GM18507 (cell line): ENCODE results near the gene CDH4.
"Not testable (repeated sequence)": the region's sequence is repeated elsewhere in the genome, so short reads cannot be mapped to it uniquely, and the experiment has no call there.

Experiments used
- DNase-seq: peaks from one replicate; pipeline ENCODE4 v3.0.0; 2011; ENCODE audit warnings: low read depth; ENCODE audit not compliant: insufficient read length; ENCODE audit errors: extremely low spot score
- FAIRE-seq: peaks from 2 replicates; lab custom pipeline; 2011; peaks lifted over from hg19 to GRCh38; lab: Jason Lieb, UNC

CDH4 gene

DNA sequence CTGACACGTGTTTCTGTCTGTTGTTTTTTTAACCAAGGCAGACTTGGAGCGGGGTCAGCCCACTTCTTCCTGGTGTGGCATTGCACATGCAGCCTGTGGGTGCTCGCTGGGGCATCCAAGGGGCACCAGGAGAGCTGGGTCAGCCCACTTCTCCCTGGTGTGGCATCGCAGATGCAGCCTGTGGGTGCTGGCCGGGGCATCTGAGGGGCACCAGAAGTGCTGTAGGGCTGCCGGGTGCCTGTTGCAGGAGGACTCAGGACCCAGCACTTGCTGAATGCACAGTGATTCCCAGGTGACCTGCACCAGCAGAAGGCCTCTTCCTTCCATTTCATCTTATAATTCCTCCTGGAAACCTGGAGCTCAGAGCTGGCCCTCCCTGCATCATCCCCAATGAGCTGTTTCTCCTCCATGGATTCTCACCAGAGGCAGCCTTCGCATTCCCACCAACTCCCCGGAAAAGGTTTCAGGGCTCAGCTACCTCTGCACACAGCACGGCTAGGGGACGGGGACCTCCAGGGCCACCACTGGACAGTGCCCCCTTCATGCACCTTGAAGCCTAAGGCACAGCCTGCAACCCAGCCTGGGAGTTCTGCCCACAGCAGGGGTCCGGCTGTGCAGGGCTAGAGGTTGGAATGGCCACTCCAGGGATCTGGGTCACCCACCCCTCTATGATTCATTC lies 594.8 kb downstream of the CDH4 start:
- no peak for DNase-seq
- no peak for FAIRE-seq

- no peak for FAIRE-seq
- DNase-seq, result no peak
These were observed 595.3 kb downstream of the CDH4 start for GRCh38 chr20:61847420-61847748.

DNA sequence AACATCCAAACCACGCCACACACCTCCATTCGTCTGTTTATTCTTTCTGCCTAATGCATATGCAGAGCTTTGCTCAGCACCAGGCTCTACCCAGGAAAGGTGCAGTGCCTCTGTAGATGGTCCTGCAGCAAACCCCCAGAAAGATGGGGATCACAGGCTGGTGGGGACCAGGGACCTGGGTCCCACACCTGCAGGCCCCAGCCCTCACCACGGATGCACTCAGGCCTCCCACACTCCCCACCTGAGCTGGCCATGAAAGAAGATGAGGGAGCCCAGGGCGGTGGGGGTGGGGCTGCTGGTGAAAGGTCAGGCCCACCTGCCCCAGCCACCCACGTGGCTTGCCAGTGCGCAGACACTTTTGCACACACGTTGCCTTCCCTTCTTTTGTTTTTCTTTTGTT lies 595.9 kb downstream of the CDH4 start:
- no peak for DNase-seq
- FAIRE-seq, result no peak

GRCh38 chr20:61848851-61849250 lies 596.8 kb downstream of the CDH4 start:
- DNase-seq (no peak), FAIRE-seq (no peak)

DNA sequence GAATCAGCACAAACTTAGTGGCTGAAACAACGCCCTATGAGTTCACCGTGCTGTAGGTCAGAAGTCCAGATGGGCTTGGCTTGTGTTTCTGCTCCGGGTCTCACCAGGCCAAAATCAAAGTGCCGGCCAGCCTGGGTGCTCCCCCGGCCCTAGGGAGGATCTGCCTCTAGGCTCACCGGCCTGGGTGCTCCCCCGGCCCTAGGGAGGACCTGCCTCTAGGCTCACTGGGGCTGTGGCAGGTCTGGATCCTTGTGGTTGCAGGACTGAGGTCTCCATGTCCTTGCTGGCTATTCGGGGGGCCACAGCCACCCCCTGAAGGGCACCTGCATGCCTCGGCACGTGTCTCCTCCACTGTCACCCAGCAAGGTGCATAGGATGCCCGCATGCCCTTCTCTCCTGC lies 597.3 kb downstream of the CDH4 start:
- DNase-seq (no peak), FAIRE-seq (no peak)

DNA sequence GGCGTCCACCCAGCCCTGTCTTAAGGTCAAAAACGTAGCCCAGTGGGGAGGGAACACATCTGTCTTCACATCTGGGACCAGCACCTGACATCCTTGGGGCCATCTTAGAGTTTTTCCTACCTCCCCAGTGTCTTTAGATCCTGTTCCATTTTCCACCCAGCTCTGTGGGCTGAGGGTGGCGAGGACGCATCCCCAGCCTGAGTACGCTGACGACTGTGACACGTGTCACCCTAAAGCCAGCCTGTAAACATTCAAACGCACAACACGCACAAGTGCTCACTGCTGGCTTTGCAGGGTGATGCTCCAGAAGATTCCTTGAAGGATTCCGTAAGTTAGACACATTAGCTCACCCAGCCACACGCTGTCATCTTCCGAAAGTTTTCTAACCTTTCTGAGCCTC lies 597.8 kb downstream of the CDH4 start:
- FAIRE-seq (no peak), DNase-seq (no peak)

GRCh38 chr20:61850457-61850856 lies 598.4 kb downstream of the CDH4 start:
- FAIRE-seq (no peak), DNase-seq (no peak)

DNA sequence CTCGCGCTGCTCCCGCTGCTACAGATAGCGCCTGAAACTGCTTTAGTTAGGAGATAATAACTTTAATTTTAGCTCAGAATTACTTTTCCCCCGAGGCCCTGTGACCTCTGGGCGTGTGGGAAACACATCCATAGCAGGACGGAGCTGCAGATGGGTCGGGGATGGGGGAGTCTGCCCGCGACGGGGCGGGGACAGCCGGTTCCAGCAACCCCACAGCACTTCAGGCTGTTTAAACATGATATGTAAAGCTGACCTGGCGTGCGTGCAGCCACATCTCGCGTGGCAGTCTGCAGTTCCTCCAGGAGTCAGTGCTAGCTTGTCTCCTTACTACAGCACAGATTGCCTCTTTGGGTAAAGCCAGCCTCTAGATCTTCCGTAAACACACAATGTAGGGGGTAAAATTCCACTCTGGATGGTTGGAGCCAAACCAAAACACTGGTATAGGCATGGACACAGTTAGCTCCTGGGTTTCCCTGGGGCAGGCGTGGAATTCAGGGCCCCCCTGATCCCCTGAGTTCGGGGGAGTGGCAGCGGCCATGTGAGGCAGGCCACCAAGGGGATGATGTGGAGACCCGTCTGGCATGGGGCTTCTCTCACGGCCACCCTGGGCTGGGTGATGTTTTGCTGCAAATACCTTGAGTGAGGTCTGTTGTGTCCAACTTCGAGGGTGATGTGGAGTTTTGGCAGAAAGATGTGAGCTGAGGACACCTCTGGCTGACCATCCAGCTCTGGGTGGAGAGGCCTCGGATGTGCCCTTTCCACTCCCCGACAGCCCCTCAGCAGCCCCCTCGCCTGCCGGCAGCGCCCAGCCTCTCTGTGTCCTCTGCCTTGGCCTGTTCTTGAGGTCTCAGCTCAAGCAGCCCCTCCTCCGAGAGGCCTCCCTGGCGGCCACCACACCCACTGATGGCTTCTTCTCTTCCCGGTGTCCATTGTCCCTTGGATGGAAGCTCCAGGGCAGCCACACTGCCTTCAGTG lies 599.2 kb downstream of the CDH4 start:
- DNase-seq, result no peak
- no peak for FAIRE-seq

DNA sequence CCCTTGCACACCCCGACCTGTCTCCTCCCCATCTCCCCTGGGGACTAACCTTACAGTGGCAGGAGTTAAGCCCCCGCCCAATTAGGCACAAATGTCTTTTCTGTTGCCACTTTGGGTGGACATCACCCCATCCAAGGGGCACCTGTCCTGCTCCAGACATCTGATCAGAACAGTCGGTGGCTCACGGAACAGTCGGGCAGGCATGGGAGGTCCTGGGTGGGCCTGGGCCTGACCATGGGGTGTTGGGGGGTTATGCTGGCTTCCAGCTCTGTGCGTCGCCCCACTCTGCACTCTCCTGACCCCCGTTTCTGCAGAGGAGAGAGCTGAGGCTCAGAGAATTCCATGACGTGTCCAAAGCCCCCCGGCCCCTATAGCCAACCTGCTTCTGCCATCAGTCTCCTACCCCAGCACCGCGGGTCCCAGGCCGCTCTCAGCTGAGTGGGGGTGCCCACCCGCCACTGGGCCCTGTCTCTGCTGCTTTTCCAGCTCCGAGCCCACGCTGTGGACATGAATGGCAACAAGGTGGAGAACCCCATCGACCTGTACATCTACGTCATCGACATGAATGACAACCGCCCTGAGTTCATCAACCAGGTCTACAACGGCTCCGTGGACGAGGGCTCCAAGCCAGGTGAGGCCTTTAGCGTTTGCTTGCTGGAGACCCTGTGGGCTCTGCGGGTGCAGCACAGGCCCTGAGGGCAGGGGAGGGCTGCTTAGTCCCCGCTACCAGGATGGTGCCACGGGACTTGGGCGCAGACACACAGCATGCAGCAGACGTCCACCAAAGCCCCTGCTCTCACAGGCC lies 600.4 kb downstream of the CDH4 start:
- no peak for FAIRE-seq
- DNase-seq, result no peak

- FAIRE-seq (no peak), DNase-seq (no peak)
These were observed 601.3 kb downstream of the CDH4 start for GRCh38 chr20:61853073-61854005.

DNA sequence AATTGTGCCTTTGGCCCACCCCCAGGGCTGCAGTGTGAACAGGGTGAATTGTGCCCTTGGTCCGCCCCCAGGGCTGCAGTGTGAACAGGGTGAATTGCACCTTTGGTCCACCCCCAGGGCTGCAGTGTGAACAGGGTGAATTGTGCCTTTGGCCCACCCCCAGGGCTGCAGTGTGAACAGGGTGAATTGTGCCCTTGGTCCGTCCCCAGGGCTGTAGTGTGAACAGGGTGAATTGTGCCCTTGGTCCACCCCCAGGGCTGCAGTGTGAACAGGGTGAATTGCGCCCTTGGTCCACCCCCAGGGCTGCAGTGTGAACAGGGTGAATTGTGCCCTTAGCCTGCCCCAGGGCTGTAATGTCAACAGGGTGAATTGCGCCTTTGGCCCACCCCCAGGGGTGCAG lies 602.5 kb downstream of the CDH4 start:
- not testable (repeated sequence) for FAIRE-seq, DNase-seq

GRCh38 chr20:61855286-61855685 lies 603.2 kb downstream of the CDH4 start:
- no peak for FAIRE-seq
- DNase-seq, result no peak

DNA sequence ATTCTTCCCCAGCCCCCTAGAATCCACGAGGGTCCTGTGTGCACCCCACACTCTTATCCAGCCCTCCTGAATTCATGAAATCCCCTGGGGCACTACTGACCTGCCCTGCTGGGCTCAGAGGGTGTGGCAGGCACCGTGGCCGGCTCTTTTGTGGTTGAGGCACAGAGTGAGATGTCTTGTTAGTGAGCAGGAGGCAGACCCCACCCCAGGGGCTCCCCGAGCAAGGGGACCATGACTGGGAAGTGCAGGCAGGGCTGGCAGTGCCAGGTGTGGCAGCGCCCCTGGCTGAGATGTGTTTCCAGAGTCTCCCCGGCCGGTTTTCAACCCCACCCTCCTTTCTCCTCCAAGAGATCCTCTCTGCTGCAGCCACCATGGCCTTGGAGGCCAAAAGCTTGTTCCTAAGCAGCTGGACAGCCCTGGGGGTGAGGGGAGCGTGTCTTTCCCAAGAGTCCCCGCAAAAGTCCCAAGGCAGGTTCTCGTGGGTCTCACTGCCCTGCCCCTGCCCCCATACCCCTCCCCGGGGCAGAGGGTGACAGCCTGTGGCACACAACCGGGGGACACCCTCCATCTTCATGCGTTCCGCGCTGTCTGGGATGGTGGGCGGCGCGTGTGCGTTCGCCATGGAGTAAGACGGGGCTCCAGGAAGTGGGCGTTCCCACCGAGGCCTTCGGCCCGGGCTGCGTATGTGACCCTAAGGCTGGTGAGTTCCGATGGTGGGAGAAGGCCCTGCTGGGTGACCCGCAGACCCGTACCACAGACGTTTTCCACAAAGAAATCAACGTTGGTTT lies 604.8 kb downstream of the CDH4 start:
- FAIRE-seq, result no peak
- no peak for DNase-seq

DNA sequence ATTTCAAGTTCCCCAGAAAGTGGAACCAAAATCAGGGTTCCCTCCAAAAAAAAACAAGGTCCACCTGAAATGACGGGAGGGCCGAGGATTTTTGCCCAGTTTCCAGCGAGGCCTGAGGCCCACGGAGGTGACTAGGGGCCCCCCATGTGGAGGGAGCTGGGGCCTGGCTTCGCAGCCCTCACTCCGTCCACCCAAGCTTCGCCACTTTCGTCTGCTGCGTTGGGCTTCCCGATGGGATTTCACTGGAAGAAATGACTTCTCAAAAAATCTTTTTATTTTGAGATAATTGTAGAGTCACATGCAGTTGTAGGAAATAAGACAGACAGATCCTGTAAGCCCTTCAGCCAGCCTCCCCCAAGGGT lies 605.3 kb downstream of the CDH4 start:
- no peak for FAIRE-seq

DNA sequence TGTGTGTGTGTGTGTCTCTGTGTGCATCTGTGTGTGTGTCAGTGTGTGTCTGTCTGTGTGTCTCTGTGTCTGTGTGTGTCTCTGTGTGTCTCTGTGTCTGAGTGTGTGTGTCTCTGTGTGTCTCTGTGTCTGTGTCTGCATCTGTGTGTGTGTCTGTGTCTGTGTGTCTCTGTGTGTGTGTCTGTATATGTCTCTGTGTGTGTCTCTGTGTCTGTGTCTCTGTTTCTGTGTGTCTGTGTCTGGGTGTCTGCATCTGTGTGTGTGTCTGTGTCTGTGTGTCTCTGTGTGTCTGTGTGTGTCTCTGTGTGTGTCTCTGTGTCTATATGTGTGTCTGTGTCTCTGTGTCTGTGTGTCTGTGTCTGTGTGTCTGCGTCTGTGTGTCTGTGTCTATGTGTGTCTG lies 605.8 kb downstream of the CDH4 start:
- FAIRE-seq (no peak), DNase-seq (no peak)

More for the DNA sequence above, 605.3 kb downstream of the CDH4 start:
- no peak for DNase-seq

DNA sequence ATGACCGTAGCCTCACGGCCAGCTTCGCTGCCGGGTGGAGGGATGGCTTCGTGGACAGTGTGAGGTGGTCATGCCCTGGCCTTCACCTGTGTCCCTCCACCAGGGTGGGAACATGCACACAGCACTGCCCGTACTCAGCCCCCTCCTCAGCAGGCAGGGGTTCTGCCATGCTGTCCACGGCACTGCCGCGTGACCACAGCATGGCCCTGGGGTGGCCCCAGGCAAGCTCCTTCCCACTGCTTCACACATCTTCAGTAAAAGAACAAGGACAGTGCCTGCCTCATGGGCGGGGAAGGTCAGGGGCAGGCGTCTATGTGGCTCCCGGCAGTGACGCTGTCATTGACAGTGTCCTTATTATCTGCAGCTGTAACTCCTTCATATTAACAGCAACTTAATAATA lies 607.7 kb downstream of the CDH4 start:
- FAIRE-seq (no peak), DNase-seq (no peak)

DNA sequence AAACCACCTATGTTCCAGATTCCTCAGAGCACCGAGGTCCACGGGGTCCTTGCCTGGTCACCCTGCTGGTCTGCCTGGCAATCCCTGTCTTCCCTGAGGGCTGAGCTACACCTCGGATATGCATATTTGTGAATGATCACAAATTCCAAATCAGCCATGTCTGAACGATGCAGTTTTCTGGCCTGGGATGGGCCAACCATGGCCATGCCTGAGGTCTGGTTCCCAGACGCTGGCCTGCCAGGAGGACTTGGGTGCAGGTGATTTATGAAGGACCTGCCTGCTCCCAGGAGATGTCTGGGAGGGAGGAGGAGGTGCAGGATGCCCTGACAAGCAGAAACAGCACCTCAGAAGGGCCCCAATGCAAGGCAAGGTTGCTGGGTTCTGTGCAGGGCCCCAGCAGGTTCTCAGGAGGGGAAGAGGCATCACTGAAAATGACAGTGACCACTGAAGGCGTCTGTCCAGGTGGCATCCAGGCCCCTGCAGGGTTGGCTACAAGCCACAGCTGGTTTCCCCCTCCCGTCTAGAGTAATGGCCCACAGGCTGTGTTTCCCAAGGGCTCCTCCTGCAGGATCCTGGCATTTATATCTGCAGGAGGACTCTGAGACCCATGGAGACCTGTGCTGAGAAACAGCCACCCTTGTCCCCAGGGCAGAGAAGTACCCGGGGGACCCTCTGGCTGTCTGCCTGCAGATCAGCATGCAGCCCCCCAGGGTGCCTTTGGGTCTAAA lies 608.4 kb downstream of the CDH4 start:
- FAIRE-seq (no peak), DNase-seq (no peak)
